Astrocyte (in vitro differentiated cells and primary cell): ENCODE data around the gene NTM. TPM values are rescaled to one million over a fixed set of nuclear protein-coding genes. Genes with fewer than 3 reads are reported as not detected.

Source experiments
- DNase-seq: peaks from one replicate; pipeline ENCODE4 v3.0.0-alpha.2; 2010; ENCODE audit warnings: low read depth
- FAIRE-seq: peaks from 2 replicates; lab custom pipeline; 2011; peaks lifted over from hg19 to GRCh38; lab: Jason Lieb, UNC
- H2AFZ ChIP-seq: 2 replicates; pipeline ENCODE4 v1.6.0; 2012; ENCODE audit warnings: low read depth, low read length, inconsistent platforms
- H3K27ac ChIP-seq: 2 replicates; pipeline ENCODE4 v1.5.1; 2011; ENCODE audit warnings: low read depth, low read length, inconsistent platforms
- H3K27me3 ChIP-seq: 2 replicates; pipeline ENCODE4 v1.6.0; 2011; ENCODE audit warnings: low read length, inconsistent platforms; ENCODE audit not compliant: insufficient read depth
- H3K36me3 ChIP-seq: 2 replicates; pipeline ENCODE4 v1.5.1; 2011; ENCODE audit warnings: low read length, inconsistent platforms; ENCODE audit not compliant: insufficient read depth
- H3K4me1 ChIP-seq: 2 replicates; pipeline ENCODE4 v1.5.1; 2011; ENCODE audit warnings: low read length, inconsistent platforms; ENCODE audit not compliant: insufficient read depth
- H3K4me2 ChIP-seq: 2 replicates; pipeline ENCODE4 v1.6.0; 2012; ENCODE audit warnings: low read length, inconsistent platforms
- H3K4me3 ChIP-seq: 2 replicates; pipeline ENCODE4 v1.5.1; 2011; ENCODE audit warnings: low read depth, mild to moderate bottlenecking, low read length, inconsistent platforms; ENCODE audit not compliant: insufficient read depth
- H3K79me2 ChIP-seq: 2 replicates; pipeline ENCODE4 v1.6.0; 2012; ENCODE audit warnings: mild to moderate bottlenecking, low read length, inconsistent platforms; ENCODE audit not compliant: insufficient read depth
- H3K9ac ChIP-seq: 2 replicates; pipeline ENCODE4 v1.6.0; 2012; ENCODE audit warnings: mild to moderate bottlenecking, low read length, inconsistent platforms
- H3K9me3 ChIP-seq: 2 replicates; pipeline ENCODE4 v1.5.1; 2012; ENCODE audit warnings: low read depth, mild to moderate bottlenecking, low read length, inconsistent platforms; ENCODE audit not compliant: insufficient read depth
- H4K20me1 ChIP-seq: 2 replicates; pipeline ENCODE4 v1.6.0; 2012; ENCODE audit warnings: low read length, inconsistent platforms; ENCODE audit not compliant: insufficient read depth
- H3K27ac Mint-ChIP-seq: one replicate; pipeline ENCODE4 v1.8.0; 2021; ENCODE audit warnings: mild to moderate bottlenecking, mixed read lengths; ENCODE audit not compliant: unreplicated experiment
- H3K27me3 Mint-ChIP-seq: one replicate; pipeline ENCODE4 v1.8.0; 2021; ENCODE audit warnings: low read depth, mixed read lengths; ENCODE audit not compliant: unreplicated experiment
- H3K36me3 Mint-ChIP-seq: one replicate; pipeline ENCODE4 v1.8.0; 2021; ENCODE audit warnings: low read depth, mixed read lengths; ENCODE audit not compliant: unreplicated experiment
- H3K4me1 Mint-ChIP-seq: one replicate; pipeline ENCODE4 v1.8.0; 2021; ENCODE audit warnings: low read depth, mixed read lengths; ENCODE audit not compliant: unreplicated experiment
- H3K4me3 Mint-ChIP-seq: one replicate; pipeline ENCODE4 v1.8.0; 2021; ENCODE audit warnings: mild to moderate bottlenecking, moderate library complexity, mixed read lengths; ENCODE audit not compliant: unreplicated experiment
- H3K9me3 Mint-ChIP-seq: one replicate; pipeline ENCODE4 v1.8.0; 2021; ENCODE audit warnings: mild to moderate bottlenecking, mixed read lengths; ENCODE audit not compliant: unreplicated experiment
- CTCF ChIP-seq: IDR thresholded peaks from 2 replicates; pipeline ENCODE4 v1.5.1; 2011; ENCODE audit warnings: low read depth, mild to moderate bottlenecking, inconsistent platforms, low read length, moderate library complexity; ENCODE audit not compliant: insufficient read depth
- EZH2 ChIP-seq: IDR thresholded peaks from 2 replicates; pipeline ENCODE4 v1.6.1; 2012; ENCODE audit warnings: mild to moderate bottlenecking, low read length, inconsistent platforms; ENCODE audit not compliant: insufficient read depth
- total RNA-seq: library from RNA; stranded (reverse); gene quantifications from 2 replicates; pipeline ENCODE4 v1.2.1, GENCODE V29; 2021

Gene NTM
- total RNA-seq, 1 donor from 2014 or later: 98.2 TPM

DNA sequence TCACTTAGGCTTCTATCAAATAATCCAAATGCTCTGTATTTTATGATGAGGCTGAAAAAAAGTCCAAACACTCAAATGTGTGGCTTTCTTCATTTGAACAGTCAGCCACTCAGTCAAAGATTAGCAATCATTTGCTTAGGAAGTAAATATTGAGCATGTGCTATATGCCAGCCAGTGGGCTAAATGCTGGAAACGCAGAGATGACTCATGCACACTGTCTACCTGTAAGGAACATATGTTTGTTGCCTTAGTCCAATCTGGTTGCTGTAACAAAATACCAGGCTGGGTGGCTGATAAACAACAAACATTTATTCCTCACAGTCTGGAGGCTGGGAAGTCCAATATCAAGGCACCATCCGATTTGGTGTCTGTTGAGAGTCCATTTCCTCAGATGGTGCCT is 617.3 kb downstream of the NTM start:
- H3K4me1 Mint-ChIP-seq: peaks cover 3% of the 10 kb centered on the region
- Histone ChIP-seq H3K9me3 (no peaks in the 10 kb centered on the region), H3K9ac (no peak overlapping the region), H3K27ac (no peak overlapping the region), H3K27me3 (no peaks in the 10 kb centered on the region), H3K4me1 (no peaks in the 10 kb centered on the region), H3K79me2 (peaks cover 15% of the 10 kb centered on the region), H3K4me3 (no peak overlapping the region), H4K20me1 (no peaks in the 10 kb centered on the region), H2AFZ (no peak overlapping the region), H3K4me2 (no peak overlapping the region), H3K36me3 (no peaks in the 10 kb centered on the region)
- H3K27me3 Mint-ChIP-seq: no peaks in the 10 kb centered on the region
- TF ChIP-seq EZH2 (no peak), CTCF (no peak)
- no peak overlapping the region for H3K4me3 Mint-ChIP-seq
- H3K27ac Mint-ChIP-seq: no peak overlapping the region
- DNase-seq: no peak
- H3K9me3 Mint-ChIP-seq: no peaks in the 10 kb centered on the region
- peaks cover 4% of the 10 kb centered on the region for H3K36me3 Mint-ChIP-seq
- FAIRE-seq: no peak

DNA sequence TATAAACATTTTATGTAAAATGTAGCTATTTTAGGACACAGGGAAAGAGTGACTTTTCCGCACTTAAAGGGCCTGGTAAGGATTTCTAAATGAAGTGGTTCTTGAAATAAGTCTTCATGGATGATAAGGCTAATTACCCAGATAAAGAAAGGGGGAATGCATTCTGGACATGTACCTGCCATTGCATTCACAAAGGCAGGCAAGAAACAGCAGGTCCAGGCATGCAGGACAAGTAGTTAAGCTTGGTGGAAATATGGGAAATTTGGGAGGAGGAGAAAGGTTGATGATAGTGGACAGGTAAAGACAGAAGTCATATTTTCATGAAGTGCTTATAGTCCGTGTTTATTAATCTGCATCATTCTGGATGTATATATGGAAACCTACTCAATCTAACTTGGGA is 621.2 kb downstream of the NTM start:
- DNase-seq: no peak
- H3K79me2 ChIP-seq: peaks cover 19% of the 10 kb centered on the region
- no peaks in the 10 kb centered on the region for H4K20me1 ChIP-seq
- H3K27me3 ChIP-seq: no peaks in the 10 kb centered on the region
- FAIRE-seq: no peak
- H3K27ac Mint-ChIP-seq: no peak overlapping the region
- H3K9me3 Mint-ChIP-seq: peaks cover 7% of the 10 kb centered on the region
- TF ChIP-seq CTCF (no peak), EZH2 (no peak)
- H3K4me1 Mint-ChIP-seq: no peaks in the 10 kb centered on the region
- H3K4me3 Mint-ChIP-seq: no peak overlapping the region
- no peak overlapping the region for H3K4me2 ChIP-seq
- H3K27ac ChIP-seq: no peak overlapping the region
- peaks cover 11% of the 10 kb centered on the region for H3K9me3 ChIP-seq
- H3K36me3 ChIP-seq: peaks cover 2% of the 10 kb centered on the region
- H3K36me3 Mint-ChIP-seq: peaks cover 6% of the 10 kb centered on the region
- no peak overlapping the region for H3K9ac ChIP-seq
- H3K4me3 ChIP-seq: no peak overlapping the region
- no peaks in the 10 kb centered on the region for H3K4me1 ChIP-seq
- H3K27me3 Mint-ChIP-seq: no peaks in the 10 kb centered on the region
- no peak overlapping the region for H2AFZ ChIP-seq

DNA sequence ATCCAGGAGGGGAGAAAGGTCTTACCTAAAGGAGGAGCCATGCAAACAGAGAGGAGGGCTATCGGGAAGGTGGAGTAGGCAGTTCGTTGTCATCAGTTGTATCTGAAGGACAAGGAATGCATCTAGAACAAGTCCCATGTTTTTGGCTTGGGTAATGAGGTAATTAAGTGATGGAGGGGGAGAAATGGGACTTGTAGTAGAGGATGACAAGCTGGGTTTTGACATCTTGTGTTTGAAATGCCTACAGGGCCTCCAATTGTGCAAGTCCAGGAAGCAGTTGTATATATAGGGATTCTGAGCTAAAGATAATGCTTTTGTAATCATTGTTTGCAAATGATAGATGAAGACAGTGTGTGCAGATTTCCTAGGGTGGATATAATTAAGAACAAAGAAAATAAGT is 622.8 kb downstream of the NTM start:
- DNase-seq (no peak), FAIRE-seq (no peak)
- Mint-ChIP-seq H3K9me3 (peaks cover 14% of the 10 kb centered on the region), H3K27ac (no peak overlapping the region), H3K4me3 (no peak overlapping the region), H3K27me3 (no peaks in the 10 kb centered on the region), H3K36me3 (peaks cover 15% of the 10 kb centered on the region), H3K4me1 (no peaks in the 10 kb centered on the region)
- no peak overlapping the region for H2AFZ ChIP-seq
- H3K79me2 ChIP-seq: peaks cover 19% of the 10 kb centered on the region
- TF ChIP-seq CTCF (no peak), EZH2 (no peak)
- H3K4me2 ChIP-seq: no peak overlapping the region
- H3K4me3 ChIP-seq: no peak overlapping the region
- no peaks in the 10 kb centered on the region for H4K20me1 ChIP-seq
- peaks cover 4% of the 10 kb centered on the region for H3K36me3 ChIP-seq
- H3K9ac ChIP-seq: no peak overlapping the region
- no peaks in the 10 kb centered on the region for H3K27me3 ChIP-seq
- peaks cover 11% of the 10 kb centered on the region for H3K9me3 ChIP-seq
- no peaks in the 10 kb centered on the region for H3K4me1 ChIP-seq
- H3K27ac ChIP-seq: no peak overlapping the region
